Fibroblast of skin of left quadriceps (primary cell): ENCODE measurements around the gene SRP9.

Experiments
- DNase-seq, 2 experiments: peaks; one replicate each; pipeline ENCODE4 v3.0.0-alpha.2; 2013; ENCODE audit warnings: low read depth in 2 of 2

The SRP9 gene

GRCh38 chr1:225838793-225839192 lies 61.2 kb downstream of the SRP9 start:
- DNase-seq, result no peak
